HEK293T (cell line): ENCODE measurements around the gene SLC2A4RG.

Experiments
- CTCF ChIA-PET: fragments of 350-600 bp; formaldehyde crosslinking; extraction: SDS; loops from one replicate; lab custom pipeline; 2021; ENCODE audit warnings: antibody characterized with exemption, inconsistent platforms; lab: Yijun Ruan, JAX
- POLR2A ChIA-PET: fragments of 350-600 bp; formaldehyde crosslinking; extraction: SDS; loops from one replicate; lab custom pipeline; 2020; ENCODE audit warnings: antibody characterized with exemption, inconsistent platforms; lab: Yijun Ruan, JAX
- DNase-seq: peaks from one replicate; pipeline ENCODE4 v3.0.0; 2012; ENCODE audit warnings: mixed read lengths; ENCODE audit errors: extremely low spot score
- ARNT ChIP-seq: fragments of 450-650 bp; IDR thresholded peaks from 2 replicates; pipeline ENCODE4 v1.6.1; 2017; ENCODE audit warnings: mild to moderate bottlenecking
- BHLHE40 ChIP-seq: fragments of 450-650 bp; IDR thresholded peaks from 2 replicates; pipeline ENCODE4 v1.6.1; 2016; ENCODE audit warnings: mild to moderate bottlenecking, moderate library complexity, borderline replicate concordance
- CTBP1 ChIP-seq: fragments of 450-650 bp; IDR thresholded peaks from 2 replicates; pipeline ENCODE4 v1.6.1; 2016; ENCODE audit warnings: borderline replicate concordance
- ELF4 ChIP-seq: fragments of 450-650 bp; IDR thresholded peaks from 2 replicates; pipeline ENCODE4 v1.6.1; 2017; ENCODE audit warnings: antibody characterized with exemption
- FOXA1 ChIP-seq: fragments of 450-650 bp; IDR thresholded peaks from 2 replicates; pipeline ENCODE4 v1.6.1; 2016; ENCODE audit warnings: mild to moderate bottlenecking
- FOXK2 ChIP-seq: fragments of 450-650 bp; IDR thresholded peaks from 2 replicates; pipeline ENCODE4 v1.6.1; 2016; ENCODE audit warnings: mild to moderate bottlenecking
- FOXM1 ChIP-seq: fragments of 450-650 bp; IDR thresholded peaks from 2 replicates; pipeline ENCODE4 v1.6.1; 2017; ENCODE audit warnings: mild to moderate bottlenecking, borderline replicate concordance
- HDGF ChIP-seq: fragments of 450-650 bp; IDR thresholded peaks from 2 replicates; pipeline ENCODE4 v1.6.1; 2017; ENCODE audit warnings: antibody characterized with exemption, borderline replicate concordance
- L3MBTL2 ChIP-seq: fragments of 450-650 bp; conservative IDR thresholded peaks from 2 replicates; pipeline ENCODE4 v1.6.1; 2016; ENCODE audit warnings: mild to moderate bottlenecking
- LEF1 ChIP-seq: fragments of 450-650 bp; IDR thresholded peaks from 2 replicates; pipeline ENCODE4 v1.6.1; 2017; ENCODE audit warnings: mild to moderate bottlenecking, borderline replicate concordance
- NFRKB ChIP-seq: fragments of 450-650 bp; IDR thresholded peaks from 2 replicates; pipeline ENCODE4 v1.6.1; 2016; ENCODE audit warnings: mild to moderate bottlenecking, moderate library complexity
- SP1 ChIP-seq: fragments of 450-650 bp; IDR thresholded peaks from 2 replicates; pipeline ENCODE4 v1.6.1; 2017
- SUZ12 ChIP-seq: fragments of 450-650 bp; IDR thresholded peaks from 2 replicates; pipeline ENCODE4 v1.6.1; 2016; ENCODE audit warnings: mild to moderate bottlenecking
- TARDBP ChIP-seq: fragments of 450-650 bp; IDR thresholded peaks from 2 replicates; pipeline ENCODE4 v1.6.1; 2016
- ZNF384 ChIP-seq: fragments of 450-650 bp; IDR thresholded peaks from 2 replicates; pipeline ENCODE4 v1.6.1; 2016
- TF ChIP-seq, protein P1 (sequence below): fragments of 450-650 bp; IDR thresholded peaks from 2 replicates; pipeline ENCODE4 v1.6.1; 2016

Gene SLC2A4RG

DNA sequence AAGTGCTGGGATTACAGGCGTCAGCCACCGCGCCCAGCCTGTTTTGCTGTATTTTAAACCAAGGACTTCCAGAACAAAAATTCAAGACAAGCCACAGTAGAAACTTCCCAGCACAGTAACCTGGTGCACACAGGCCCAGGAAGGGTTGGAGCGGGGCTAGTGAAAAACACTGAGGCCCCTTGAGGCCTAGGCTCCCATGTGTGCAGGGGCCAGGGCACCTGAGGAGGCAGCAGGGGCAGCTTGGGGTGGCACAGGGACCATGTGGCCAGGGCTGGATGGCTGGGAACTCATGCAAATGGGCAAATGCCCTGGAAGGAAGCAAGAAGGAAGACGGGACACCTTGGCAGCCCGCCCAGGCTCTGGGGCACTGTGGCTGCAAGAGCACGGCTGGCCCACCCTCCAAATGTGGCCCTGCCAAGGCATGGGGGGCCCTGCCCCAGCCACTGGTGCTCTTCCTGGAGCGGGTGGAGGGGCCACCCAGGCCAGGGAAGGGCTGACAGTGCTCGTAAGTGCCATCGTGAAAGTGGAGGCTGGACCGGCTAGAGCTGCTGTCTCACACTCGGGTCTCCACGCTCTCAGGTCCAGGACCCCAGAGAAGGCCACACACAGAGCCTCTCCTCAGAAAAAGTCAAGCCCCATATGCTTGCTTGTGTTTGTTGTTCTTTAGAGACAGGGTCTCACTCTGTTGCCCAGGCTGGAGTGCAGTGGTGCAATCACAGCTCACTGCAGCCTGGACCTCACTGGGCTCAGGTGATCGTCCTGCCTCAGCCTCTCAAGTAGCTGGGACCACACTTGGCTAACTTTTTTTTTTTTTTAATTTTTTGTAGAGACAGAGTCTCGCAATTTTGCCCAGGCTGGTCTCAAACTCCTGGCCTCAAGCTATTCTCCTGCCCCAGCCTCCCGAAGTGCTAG is 10.3 kb downstream of the SLC2A4RG start:
- no peak for TF ChIP-seq L3MBTL2
- TF ChIP-seq SUZ12 = no peak
- TF ChIP-seq FOXM1 = no peak
- TF ChIP-seq ZNF384 = no peak
- TF ChIP-seq CTBP1 = no peak
- TF ChIP-seq ARNT = no peak
- TF ChIP-seq TARDBP = no peak
- no peak for TF ChIP-seq NFRKB
- no peak for TF ChIP-seq BHLHE40
- no peak for TF ChIP-seq LEF1
- ChIA-PET CTCF (no interaction called here), POLR2A (interaction anchor here (1.9 kb wide), 1 partner anchor 9 kb away, joined by 8 read pairs; no protein-coding TSS in a partner anchor)
- no peak for DNase-seq

DNA sequence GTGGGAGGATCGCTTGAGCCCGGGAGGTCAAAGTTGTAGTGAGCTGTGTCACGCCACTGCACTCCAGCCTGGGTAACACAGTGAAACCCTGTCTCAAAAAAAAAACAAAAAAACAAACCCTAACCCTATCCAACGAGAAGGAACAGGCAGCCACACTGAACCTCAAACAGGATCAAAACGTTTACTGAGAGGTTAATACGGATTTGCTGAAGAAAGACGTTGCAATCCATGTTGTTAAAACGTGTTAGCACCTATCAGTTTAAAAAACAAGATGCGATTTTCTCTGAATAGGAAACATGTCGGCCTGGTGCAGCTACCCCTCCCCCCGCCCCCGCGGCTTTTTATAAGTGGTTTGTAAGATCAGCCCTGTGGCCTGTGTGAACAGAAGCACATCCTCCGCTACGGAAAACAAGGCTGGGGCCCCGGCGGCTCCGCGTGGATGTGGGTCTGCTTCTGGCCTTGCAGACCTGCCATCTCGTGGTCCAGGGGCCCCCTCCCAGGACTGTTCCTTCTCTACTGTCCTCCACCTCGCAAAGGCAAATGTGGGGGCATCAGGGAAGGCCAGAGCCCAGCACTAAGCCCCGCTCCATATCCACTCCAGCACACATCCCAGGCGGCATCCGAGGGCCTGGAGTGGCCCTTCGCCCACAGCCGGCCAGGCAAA is 11.4 kb downstream of the SLC2A4RG start:
- POLR2A ChIA-PET = interaction anchor here (1.9 kb wide), 1 partner anchor 10 kb away, joined by 8 read pairs; no protein-coding TSS in a partner anchor

DNA sequence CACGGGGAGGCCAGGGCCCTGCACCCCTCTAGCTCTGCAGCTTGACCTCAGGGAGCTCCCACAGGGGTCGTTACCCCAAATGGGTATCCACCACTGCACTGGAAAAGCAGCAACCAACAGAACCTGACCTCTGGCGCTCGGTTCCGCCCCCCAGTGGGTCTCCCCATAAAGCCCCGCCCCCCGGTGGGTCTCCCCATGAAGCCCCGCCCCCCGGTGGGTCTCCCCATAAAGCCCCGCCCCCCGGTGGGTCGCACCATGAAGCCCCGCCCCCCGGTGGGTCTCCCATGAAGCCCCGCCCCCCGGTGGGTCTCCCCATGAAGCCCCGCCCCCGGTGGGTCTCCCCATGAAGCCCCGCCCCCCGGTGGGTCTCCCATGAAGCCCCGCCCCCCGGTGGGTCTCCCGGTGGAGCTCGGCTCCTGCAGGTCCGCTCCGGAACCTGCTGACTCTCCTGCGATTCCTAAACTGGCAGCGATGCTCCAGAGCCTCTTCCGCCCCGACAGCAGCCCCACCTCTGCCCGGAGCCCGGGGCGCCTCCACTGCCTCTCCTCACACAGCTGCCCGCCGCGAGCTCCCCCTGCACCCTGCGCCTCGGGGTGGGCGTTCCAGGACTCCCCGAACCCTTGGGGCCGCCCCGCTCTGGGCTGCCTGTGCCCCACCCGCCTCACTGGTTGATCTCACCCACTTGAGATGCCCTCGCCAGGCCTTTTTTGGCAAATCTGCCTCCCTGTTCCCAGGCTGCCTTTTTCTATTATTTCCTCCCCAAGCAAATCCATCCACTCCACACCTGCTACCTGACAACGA is 12.1 kb downstream of the SLC2A4RG start:
- ChIA-PET POLR2A (interaction anchor here (1.9 kb wide), 1 partner anchor 11 kb away, joined by 8 read pairs; no protein-coding TSS in a partner anchor), CTCF (no interaction called here)
- DNase-seq = no peak
- no peak for TF ChIP-seq FOXM1
- TF ChIP-seq CTBP1 = no peak
- TF ChIP-seq BHLHE40 = no peak
- no peak for TF ChIP-seq ARNT
- TF ChIP-seq SP1 = no peak

More for the DNA sequence above, 11.4 kb downstream of the SLC2A4RG start:
- CTCF ChIA-PET = no interaction called here
- TF ChIP-seq NFRKB = no peak
- TF ChIP-seq, protein P1, sequence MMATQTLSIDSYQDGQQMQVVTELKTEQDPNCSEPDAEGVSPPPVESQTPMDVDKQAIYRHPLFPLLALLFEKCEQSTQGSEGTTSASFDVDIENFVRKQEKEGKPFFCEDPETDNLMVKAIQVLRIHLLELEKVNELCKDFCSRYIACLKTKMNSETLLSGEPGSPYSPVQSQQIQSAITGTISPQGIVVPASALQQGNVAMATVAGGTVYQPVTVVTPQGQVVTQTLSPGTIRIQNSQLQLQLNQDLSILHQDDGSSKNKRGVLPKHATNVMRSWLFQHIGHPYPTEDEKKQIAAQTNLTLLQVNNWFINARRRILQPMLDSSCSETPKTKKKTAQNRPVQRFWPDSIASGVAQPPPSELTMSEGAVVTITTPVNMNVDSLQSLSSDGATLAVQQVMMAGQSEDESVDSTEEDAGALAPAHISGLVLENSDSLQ = no peak
- TF ChIP-seq L3MBTL2 = no peak
- no peak for DNase-seq

DNA sequence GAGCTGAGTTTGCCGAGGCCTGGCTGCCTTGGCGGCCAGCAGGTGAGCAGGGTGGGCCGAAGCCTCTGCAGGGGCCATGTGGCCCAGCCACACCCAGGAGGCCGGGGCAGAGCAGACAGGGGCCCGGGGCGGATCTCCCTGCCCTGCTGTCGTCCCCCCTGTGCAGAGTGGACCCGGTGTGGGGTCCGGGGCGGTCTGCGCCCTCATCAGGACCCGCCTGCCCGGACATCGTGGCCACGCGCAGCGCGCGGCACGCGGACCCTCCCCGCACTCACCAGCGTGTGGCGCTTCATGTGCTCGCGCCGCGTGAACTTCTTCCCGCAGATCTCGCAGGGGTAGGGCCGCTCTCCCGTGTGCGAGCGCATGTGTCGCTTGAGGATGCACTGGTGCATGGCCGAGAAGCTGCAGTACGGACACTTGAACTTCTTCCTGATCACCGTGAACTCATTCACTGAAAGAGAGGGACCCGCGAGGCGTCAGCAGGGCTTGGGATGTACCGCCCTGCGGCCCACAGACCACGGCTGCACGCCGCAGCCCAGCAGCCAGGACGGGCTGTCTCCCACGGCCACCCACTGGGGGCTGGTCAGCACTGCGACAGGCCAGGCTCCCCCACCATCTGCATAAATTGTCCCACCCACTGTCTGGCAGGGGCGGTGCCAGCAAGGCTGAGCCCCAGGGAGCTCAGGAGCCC is 13.0 kb downstream of the SLC2A4RG start:
- no peak for DNase-seq
- ChIA-PET POLR2A (no interaction called here), CTCF (no interaction called here)
- TF ChIP-seq FOXK2 = no peak
- no peak for TF ChIP-seq L3MBTL2
- no peak for TF ChIP-seq CTBP1
- TF ChIP-seq, protein P1 = no peak
- no peak for TF ChIP-seq HDGF
- no peak for TF ChIP-seq LEF1
- no peak for TF ChIP-seq FOXA1
- TF ChIP-seq ARNT = no peak
- TF ChIP-seq TARDBP = no peak
- no peak for TF ChIP-seq SUZ12
- no peak for TF ChIP-seq NFRKB
- no peak for TF ChIP-seq BHLHE40
- TF ChIP-seq ELF4 = no peak
- no peak for TF ChIP-seq SP1
- no peak for TF ChIP-seq FOXM1
- no peak for TF ChIP-seq ZNF384

DNA sequence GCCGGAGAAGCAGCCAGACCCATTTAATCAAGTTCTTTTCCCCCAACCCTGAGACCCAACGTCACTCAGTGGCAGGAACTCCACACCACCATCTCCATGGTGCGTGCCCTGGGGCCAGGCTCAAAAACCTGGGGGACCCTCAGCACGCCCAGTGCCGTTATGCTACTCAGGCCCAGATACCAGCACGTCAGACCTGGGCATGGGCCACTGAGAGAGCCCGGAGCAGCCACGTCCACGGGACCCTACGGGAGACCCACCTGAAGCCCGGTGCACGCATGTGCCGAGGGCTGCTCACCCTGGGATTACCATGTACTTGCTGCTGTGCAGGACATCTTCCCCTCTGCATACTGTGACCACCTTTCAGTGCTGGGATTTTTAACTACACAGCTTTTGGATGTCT is 13.8 kb downstream of the SLC2A4RG start:
- POLR2A ChIA-PET = no interaction called here
- TF ChIP-seq ZNF384 (no peak), FOXM1 (no peak), ARNT (no peak), CTBP1 (no peak), NFRKB (no peak), TARDBP (no peak)
- TF ChIP-seq, protein P1 = no peak
- DNase-seq = no peak
- CTCF ChIA-PET = no interaction called here
